HG03520 (cell line): ENCODE results near the gene DDRGK1.
A peak's percentile ranks its signal among the peaks of the same experiment; 100 is the strongest.

Source experiments
- ATAC-seq: cut with Tn5 transposase; IDR thresholded peaks from one replicate; pipeline ENCODE4 v1.9.1; 2021; ENCODE audit warnings: mild to moderate bottlenecking, moderate library complexity; ENCODE audit not compliant: unreplicated experiment

Gene DDRGK1

GRCh38 chr20:3204124-3204794 lies at the start of gene DDRGK1:
DDRGK1 (minus strand) TSS chr20:3204682; CDS start chr20:3204627, 55 bp downstream.
- peak; percentile 65 for ATAC-seq

GRCh38 chr20:3251806-3252205 lies 47.3 kb upstream of the DDRGK1 start:
- no peak for ATAC-seq

- ATAC-seq, result no peak
Observed at GRCh38 chr20:3250091-3250504, 45.6 kb upstream of the DDRGK1 start.

GRCh38 chr20:3248993-3249347 lies 44.5 kb upstream of the DDRGK1 start:
- no peak for ATAC-seq

- ATAC-seq, result no peak
Observed at GRCh38 chr20:3248167-3248992, 43.9 kb upstream of the DDRGK1 start.

- no peak for ATAC-seq
Observed at GRCh38 chr20:3247638-3248037, 43.2 kb upstream of the DDRGK1 start.

GRCh38 chr20:3246682-3247081 lies 42.2 kb upstream of the DDRGK1 start:
- no peak for ATAC-seq

- no peak for ATAC-seq
Observed at GRCh38 chr20:3245711-3246110, 41.2 kb upstream of the DDRGK1 start.

GRCh38 chr20:3245156-3245555 lies 40.7 kb upstream of the DDRGK1 start:
- ATAC-seq, result no peak

- ATAC-seq, result no peak
Observed at GRCh38 chr20:3244613-3245012, 40.1 kb upstream of the DDRGK1 start.

GRCh38 chr20:3243718-3244358 lies 39.4 kb upstream of the DDRGK1 start:
- ATAC-seq, result no peak

- ATAC-seq, result no peak
Observed at GRCh38 chr20:3242172-3242692, 37.8 kb upstream of the DDRGK1 start.

- ATAC-seq, result no peak
Observed at GRCh38 chr20:3240776-3241363, 36.4 kb upstream of the DDRGK1 start.

- no peak for ATAC-seq
Observed at GRCh38 chr20:3239867-3240775, 35.6 kb upstream of the DDRGK1 start.

- peak; percentile 35 for ATAC-seq
Observed at GRCh38 chr20:3239026-3239866, 34.8 kb upstream of the DDRGK1 start, which contains the start of gene SLC4A11. SLC4A11 (minus strand) TSS chr20:3239190; CDS start chr20:3239137, 53 bp downstream.

- peak; percentile 51 for ATAC-seq
Observed at GRCh38 chr20:3238616-3239025, 34.1 kb upstream of the DDRGK1 start.

GRCh38 chr20:3237958-3238615 lies 33.6 kb upstream of the DDRGK1 start:
- no peak for ATAC-seq
